Stimulated activated CD4-positive, alpha-beta T cell treated with anti-CD3 and anti-CD28 coated beads, Interleukin-2, amount 100 ng/mL, for 48 hours (primary cell): Measurements from ENCODE around the gene MRPL17.

Source experiments
- DNase-seq, 2 donors: peaks; one replicate each; pipeline ENCODE4 v3.0.0-alpha.2; 2020

The MRPL17 gene

DNA sequence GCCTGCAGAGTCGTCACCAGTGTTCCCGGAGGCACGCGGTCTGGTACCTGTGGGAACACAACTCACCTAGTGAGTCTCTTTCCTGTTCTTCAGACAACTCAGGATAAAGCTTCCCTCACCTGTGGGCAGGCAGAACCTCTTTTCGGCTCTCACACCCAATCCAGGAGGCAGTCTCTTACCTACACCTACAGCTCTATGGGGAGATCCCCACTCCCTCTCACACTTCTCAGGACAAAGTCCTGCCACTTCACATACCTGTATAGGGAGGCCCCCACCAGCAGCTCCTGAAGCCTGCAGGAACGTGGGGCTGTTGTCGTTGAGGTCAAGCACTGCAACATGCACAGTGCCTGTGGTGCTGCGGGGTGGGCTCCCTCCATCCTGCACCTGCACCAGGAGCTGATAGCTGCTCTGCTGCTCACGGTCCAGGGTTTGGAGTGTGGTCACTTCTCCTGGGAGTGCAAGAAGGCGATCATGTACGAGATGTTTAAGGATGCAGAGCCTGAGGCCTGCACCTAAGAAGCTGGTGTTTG is 51.7 kb downstream of the MRPL17 start:
- DNase-seq = no peak

GRCh38 chr11:6630632-6631291 is 52.4 kb downstream of the MRPL17 start:
- DNase-seq = no peak
